DMS53 (cell line): Measurements from ENCODE around the gene RORB.
A peak's percentile ranks its signal among the peaks of the same experiment; 100 is the strongest.

ENCODE experiments used
- DNase-seq: peaks from one replicate; lab custom pipeline; 2025; lab: John Stamatoyannopoulos, UW

RORB gene

GRCh38 chr9:74598874-74599273, 101.7 kb downstream of the RORB start:
- DNase-seq = no peak

GRCh38 chr9:74609671-74610405, 112.7 kb downstream of the RORB start:
- no peak for DNase-seq

GRCh38 chr9:74610523-74611061, 113.5 kb downstream of the RORB start:
- DNase-seq = no peak

- no peak for DNase-seq
Observed at GRCh38 chr9:74630228-74630627, 133.1 kb downstream of the RORB start.

GRCh38 chr9:74639112-74639511, 142.0 kb downstream of the RORB start:
- DNase-seq = peak; percentile 3

GRCh38 chr9:74642376-74642775, 145.2 kb downstream of the RORB start:
- DNase-seq = peak; percentile 86

- DNase-seq = peak; percentile 72
Observed at GRCh38 chr9:74643303-74643923, 146.3 kb downstream of the RORB start.

- DNase-seq = peak; percentile 54
Observed at GRCh38 chr9:74644023-74644422, 146.9 kb downstream of the RORB start.

- DNase-seq = peak; percentile 58
Observed at GRCh38 chr9:74645007-74645639, 148.0 kb downstream of the RORB start.

- no peak for DNase-seq
Observed at GRCh38 chr9:74653410-74654080, 156.4 kb downstream of the RORB start.

- no peak for DNase-seq
Observed at GRCh38 chr9:74662674-74663073, 165.5 kb downstream of the RORB start.

- DNase-seq = no peak
Observed at GRCh38 chr9:74663439-74663838, 166.3 kb downstream of the RORB start.

- no peak for DNase-seq
Observed at GRCh38 chr9:74666625-74667316, 169.6 kb downstream of the RORB start.

GRCh38 chr9:74672237-74672636, 175.1 kb downstream of the RORB start:
- DNase-seq = no peak

- DNase-seq = no peak
Observed at GRCh38 chr9:74674077-74674476, 176.9 kb downstream of the RORB start.

- DNase-seq = no peak
Observed at GRCh38 chr9:74681906-74682305, 184.8 kb downstream of the RORB start.

- DNase-seq = no peak
Observed at GRCh38 chr9:74683322-74683721, 186.2 kb downstream of the RORB start.

GRCh38 chr9:74691058-74691457, 193.9 kb downstream of the RORB start:
- DNase-seq = no peak

GRCh38 chr9:74696520-74696919, 199.4 kb downstream of the RORB start:
- DNase-seq = peak; percentile 13

- no peak for DNase-seq
Observed at GRCh38 chr9:74697535-74697934, 200.4 kb downstream of the RORB start.

GRCh38 chr9:74711341-74711740, 214.2 kb downstream of the RORB start:
- no peak for DNase-seq

GRCh38 chr9:74718709-74719108, 221.6 kb downstream of the RORB start:
- DNase-seq = no peak
